Measurements from ENCODE around the gene GRIK1.

Gene GRIK1

DNA sequence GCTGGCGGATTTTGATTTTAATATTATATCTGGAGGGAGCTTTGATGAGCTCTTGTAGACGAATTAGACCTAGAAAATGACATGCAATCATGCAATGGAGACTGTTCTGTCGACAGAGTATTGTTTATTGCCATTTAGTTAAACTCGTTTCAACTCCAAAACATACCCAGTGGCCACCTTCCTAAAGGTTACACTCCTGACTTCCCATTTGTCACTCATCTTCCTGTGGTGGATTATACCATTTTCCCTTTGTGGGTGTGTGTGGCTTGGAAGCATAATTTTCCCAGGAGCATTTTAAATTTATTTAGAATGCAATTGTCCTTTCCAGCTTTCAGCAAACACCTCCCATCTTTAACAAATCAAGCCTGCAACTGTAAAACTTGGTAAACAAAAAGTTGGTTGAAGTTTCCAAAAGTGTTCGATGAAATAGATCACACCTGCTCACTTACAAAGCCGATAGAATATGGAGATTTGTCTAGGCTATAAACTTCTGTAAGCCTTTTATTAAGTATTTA is 266.6 kb downstream of the GRIK1 start:
- DNase-seq (ENCODE audit: low read depth in 2 of 2), result no peak

DNA sequence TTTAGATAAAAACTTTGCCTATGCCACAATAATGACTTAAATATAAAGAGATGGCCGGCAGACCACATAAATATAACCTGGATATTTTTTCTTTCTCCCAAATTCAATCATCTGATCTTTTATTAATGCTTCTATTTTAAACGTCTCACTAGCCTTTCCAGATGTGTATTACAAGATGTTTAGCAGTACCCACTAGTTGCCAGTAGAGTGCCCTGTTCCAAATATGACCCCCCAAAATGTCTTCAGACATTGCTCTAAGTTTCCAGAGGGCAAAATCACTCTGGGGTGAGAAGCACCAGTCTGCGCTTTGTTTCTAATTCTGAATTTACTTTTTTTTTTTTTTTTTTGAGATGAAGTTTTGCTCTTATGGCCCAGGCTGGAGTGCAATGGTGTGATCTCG is 268.1 kb downstream of the GRIK1 start:
- no peak for DNase-seq (ENCODE audit: low read depth in 2 of 2)

DNA sequence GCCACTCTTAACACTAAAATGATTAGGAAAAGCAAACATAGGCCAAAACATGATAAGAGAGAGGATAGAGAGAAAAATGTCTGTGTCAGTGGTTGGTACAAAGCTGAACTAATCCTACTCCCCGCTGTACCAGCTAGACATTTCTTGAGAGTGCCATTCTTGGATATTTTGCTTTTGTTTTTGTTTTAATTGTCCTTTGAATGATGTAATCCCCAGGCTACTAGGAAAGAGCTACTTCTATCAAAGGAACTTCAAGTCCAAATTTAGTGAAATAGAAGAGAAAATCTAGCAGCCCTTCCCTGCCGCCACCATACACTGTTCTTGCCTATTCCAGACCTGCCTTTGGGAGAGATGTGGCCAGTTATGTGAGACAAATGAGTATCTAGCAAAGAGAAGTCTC is 269.6 kb downstream of the GRIK1 start:
- no peak for DNase-seq (ENCODE audit: low read depth in 2 of 2)

DNA sequence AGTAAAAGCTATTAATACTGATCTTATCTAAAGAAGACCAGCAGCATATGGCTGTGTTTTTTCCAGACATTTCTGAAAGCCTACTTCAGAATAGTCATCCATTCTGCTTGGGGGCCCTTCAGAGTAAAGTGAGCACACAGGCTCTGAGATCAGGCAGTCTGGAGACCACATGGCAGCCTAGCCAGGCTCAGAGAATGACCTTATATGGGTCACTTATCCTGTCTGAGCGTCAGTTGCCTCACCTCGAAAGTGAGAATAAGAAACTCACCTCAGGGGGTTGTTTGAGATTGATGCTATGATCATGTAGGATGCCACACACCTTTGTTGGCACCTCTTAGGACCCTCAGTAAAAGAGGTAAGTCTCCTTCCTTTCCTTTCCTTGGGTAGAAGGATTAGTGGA is 270.4 kb downstream of the GRIK1 start:
- no peak for DNase-seq (ENCODE audit: low read depth in 2 of 2)

DNA sequence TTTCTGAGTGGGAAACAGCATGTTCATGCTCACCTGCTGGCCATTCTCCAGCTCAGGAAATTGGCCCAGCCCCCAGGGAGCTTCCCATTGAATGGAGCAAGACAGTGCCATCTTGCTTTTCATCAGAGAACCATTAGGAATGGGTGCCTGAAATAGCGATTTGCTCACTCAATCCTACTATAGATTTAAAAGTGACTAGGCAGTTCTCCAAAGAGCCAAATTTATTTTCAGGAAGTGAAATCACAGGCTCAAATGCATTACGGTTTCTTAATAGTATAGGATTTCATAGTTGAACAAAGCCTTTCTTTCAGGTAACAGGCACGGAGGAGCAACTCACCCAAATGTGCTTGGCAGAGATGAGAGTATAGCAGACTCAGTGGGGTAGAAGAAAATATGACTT is 272.1 kb downstream of the GRIK1 start:
- DNase-seq (ENCODE audit: low read depth in 2 of 2), result no peak

DNA sequence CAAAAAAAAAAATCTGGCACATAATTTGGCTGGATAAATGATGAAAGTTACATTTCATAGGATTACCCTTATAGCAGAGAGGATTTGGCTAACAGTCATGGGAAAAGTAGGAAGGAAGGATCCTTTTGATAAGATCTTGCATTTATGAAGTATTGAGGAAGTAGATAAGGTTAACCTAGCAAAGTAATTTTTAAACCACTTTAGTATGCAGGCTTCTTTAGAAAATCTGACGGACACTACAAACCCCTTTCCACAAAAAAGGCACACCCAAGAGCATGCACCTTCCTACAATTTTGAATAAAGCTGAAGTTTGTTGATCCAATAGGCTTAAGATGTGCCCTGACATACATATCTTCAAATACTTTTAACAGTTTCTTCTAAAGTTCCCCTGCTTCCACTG is 275.2 kb downstream of the GRIK1 start:
- no peak for DNase-seq (ENCODE audit: low read depth in 2 of 2)

DNA sequence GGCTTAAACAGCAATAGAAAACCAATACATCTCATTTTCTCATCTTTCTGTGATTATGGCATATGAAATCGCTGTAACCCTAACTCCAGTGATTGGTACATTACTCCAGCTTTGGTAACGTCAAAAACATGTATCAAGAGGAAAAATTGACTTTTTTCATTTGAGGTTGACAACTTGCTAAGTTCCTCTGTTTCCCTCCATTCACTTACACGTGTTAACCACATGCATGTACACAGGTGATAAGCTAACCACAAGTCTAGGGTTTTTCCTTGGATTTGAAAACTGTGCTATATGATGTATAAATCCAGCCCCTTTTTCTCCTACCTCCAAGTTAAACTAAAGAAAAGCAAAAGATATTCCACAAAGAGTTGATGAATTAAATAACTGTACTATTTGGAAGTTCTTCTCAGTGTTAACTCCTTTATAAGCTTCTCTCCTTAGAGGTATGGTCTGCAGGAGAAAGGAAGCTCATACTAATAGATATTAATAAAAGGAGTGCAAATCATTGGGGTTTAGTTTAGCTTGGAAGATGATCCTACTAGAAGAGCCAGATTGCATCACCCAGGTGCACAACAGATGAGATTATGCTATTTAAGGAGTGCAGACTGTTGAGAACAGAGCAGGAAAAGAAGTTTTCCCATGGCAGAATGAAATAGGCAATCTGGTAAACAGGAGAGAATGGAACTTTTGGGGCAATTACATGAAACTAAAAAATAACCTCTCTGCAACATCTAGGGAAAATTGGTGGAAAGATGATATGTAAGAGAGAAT is 277.9 kb downstream of the GRIK1 start:
- DNase-seq (ENCODE audit: low read depth in 2 of 2), result no peak

DNA sequence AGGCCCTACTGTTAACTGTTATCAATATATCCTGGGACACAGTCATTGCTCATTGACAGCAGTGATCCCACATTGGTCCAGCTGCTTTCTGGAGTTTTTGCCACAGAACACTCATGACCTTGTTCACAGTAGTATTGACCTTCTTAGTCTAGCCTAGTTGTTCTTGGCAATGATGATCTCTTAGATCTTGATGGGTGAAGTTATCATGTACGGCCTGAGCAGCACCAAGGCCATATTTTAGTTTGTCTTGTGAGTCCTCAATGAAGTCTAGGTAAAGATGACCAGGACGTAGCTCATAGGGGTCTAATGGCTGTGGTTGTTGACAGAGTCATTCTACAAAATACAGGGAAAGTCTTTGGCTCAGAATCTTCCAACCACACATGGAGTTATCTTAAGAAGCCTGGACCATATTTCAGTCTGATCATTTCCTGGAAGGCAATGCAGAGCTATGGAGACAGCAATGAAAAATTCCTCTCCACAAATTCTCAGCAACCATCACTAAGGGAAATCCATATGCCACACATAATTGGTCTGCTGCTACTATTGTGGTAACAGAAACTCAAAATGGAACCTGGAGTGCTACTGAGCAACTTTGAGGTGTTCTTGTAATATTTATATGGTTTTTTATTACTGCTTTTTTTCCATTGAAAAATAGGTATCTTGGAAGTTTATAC is 279.6 kb downstream of the GRIK1 start:
- no peak for DNase-seq (ENCODE audit: low read depth in 2 of 2)

DNA sequence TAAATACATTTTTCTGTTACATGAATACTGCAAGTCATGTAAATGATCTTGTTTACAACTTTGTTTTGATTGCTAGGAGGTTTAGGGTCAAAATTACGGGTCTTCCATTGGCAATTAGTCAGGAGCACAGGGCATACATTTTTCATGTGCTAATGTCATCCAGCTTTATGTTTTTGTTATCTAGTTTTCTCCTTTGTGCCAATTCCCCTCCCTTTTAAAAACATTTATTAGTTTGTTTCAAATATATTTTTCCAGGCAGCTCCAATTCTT is 280.9 kb downstream of the GRIK1 start:
- DNase-seq (ENCODE audit: low read depth in 2 of 2), result no peak

DNA sequence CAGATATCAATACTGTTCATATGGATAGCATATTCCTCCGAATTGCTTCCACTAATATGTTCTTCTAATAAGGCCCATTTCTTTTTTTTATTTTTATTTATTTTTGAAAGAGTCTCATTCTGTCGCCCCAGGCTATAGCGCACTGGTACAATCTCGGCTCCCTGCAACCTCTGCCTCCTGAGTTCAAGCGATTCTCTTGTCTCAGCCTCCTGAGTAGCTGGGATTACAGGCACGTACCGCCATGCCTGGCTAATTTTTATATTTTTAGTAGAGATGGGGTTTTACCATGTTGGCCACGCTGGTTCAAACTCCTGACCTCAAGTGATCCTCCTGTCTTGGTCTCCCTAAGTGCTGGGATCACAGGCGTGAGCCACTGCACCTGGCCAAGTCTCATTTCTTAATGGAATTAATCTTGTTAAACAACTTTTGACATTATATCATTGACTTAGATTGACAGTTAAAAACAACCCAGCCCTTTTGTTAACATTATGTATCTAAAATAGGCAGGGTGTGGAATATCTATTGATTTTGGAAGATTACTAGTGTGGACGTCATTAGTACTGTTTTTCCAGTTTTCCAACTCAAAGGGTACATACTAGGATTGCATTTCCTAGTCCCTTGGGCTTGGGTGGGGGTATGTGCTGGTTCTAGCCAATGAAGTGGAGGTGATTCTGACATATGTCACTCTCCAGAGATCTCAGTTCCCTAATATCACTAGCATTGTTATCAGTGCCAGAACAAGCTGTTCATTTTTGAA is 281.4 kb downstream of the GRIK1 start:
- no peak for DNase-seq (ENCODE audit: low read depth in 2 of 2)

DNA sequence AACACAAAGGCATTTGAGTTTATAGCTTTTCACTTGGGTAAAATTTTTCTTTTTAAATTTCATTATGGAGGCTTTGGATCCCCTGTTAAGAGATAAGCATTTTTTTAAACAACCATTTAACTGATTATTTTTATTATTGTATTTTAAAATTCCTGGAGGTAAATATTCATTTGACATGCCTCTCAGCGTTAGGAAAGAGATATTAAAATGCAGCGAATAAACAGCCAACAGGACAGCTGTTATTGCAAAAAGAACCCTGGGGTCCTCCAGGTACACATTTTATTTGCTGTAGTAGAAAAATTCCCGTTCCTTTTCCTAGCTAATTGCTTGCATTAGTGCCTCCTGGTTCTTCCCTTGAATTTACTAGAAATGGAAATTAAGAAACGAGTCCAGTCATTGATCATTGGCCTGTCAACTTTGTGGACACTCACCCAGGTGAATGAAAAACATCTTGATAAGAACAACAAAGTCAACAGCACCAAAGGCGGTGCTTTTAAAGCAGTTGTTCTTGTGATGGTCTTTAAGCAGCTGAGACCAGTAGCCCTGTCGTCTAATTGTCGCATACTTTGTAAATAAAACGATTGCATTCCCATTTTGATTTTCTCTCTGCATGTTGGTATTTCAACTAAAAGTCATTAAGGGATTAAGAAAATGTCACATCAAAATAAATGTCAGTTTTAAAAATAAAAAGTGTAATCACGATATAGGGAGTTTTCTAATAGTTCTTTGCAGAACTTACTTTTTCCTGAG is 282.4 kb downstream of the GRIK1 start:
- no peak for DNase-seq (ENCODE audit: low read depth in 2 of 2)

DNA sequence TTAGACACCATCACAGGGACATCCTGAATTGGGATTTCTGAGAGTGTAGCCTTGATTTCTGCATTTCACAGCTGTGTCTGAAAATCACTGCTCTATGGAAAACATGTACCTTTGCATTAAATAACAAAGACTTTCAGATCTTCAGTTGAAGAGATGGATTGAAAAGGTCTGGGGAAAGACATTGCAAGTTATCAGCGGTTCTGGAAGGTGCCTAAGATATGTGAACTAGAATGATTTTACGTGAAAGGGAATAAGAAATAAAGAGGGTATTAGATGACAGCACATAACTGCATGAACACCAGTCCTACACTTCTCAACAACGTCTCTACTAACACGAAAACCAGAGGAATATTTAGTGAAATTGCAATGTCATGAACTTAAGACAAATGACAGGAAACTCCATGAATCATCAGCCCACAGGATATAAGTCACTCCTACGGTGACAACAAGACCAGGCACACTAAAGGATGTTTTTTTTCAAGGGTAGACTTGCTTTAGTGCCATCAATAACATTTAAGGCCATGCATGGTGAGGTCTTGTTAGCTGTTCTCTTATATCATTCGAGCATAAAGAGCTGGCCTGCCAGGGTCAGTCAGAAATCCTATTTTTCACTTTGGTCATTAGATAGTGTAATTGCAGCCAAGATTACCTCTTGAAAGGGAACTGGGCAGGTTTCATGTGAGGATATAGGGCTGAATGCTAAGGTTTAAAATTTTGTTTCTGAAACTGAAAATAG is 283.1 kb downstream of the GRIK1 start:
- DNase-seq (ENCODE audit: low read depth in 2 of 2), result no peak

DNA sequence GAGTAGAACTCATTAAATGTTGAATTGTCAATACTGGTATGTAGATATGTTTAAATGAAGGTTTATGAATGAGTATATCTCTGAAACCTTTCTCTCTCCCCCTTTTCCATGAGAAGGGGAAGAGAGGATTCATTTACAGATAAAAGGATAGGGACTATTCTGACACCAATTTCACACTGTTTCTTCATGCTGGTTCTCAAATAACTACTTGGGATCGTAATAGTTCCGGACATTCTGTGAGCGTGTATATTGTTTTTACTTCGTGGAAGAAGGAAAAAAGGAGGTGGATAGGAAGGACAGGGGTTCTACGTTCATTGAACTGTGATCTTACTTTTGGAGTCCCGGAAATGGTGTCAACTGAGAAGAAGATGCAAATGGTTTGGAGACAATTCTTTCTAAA is 284.2 kb downstream of the GRIK1 start:
- DNase-seq (ENCODE audit: low read depth in 2 of 2), result no peak

DNA sequence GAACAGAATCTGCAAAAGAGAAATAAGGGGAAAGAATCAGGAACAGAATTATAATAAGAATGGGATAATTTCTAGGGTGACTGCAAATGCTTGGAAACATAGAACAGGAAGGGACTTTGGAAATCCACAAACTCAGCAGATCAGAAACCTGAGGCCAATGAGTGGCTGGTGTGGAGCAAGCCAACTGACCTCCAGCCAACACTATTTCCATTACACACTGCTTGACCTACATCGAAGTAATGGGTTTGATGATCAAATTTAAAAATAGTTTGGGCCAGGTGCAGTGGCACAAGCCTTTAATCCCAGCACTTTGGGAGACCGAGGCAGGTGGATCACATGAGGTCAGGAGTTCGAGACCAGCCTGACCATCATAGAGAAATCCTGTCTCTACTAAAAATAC is 284.9 kb downstream of the GRIK1 start:
- DNase-seq (ENCODE audit: low read depth in 2 of 2), result no peak

DNA sequence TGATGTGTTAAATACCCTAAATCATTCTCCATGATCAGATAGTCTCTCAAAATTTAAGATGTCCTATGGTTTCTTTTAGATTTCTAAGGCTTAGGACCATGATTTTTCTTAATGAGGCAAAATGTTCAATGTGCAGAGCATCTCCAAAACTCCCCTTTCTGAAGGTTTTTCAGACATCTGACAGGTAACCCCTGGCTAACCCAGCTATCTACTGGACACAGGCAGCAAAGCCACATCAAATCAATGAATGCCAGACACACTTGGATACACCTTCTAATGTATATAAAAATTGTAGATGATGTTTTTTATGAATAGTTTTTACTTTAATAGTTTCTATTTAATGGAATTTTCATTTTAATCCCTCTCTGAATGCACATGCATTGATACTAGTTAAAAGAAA is 285.6 kb downstream of the GRIK1 start:
- DNase-seq (ENCODE audit: low read depth in 2 of 2), result no peak

DNA sequence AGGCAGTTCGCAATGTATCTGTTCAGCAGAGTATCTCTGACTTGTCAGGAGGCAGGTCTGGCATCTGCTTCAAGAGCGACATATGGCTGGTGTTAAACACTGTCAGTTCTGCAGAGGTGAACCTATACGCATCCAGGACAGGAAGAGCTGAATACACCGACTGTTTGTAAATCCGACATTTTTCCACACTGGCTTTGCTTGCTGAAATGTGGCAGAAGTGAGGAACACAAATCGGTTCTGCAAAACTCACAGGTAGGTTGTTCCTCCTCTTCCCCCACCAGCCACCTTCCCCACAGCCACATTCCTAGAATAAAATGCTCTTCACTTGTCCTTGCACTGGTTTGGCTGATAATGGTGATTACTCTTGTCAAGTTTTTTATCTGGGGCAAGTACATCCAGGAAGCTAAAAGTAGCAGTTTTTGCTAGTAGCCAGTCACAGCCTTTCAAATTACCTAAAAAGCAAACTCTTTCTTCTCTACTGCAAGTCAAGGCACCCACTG is 289.2 kb downstream of the GRIK1 start:
- no peak for DNase-seq (ENCODE audit: low read depth in 2 of 2)

DNA sequence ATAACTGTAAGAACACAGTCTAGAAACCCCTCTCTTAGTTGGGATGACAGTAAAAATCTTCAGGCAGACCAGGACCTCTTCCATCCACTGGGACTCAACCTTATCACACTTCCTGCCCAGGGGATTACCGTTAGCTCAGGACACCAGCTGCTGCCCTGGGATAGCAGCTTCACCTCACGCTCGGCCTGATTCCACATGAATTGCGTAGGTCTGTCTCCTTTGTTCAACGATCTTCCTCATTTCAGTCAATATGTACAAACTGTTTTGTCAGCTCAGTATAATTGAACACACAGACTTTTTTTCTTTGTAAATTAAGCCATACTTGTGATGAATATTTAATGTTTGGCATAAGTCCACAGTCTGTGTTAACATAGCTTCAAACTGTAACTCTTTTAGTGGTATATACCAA is 290.4 kb downstream of the GRIK1 start:
- no peak for DNase-seq (ENCODE audit: low read depth in 2 of 2)

DNA sequence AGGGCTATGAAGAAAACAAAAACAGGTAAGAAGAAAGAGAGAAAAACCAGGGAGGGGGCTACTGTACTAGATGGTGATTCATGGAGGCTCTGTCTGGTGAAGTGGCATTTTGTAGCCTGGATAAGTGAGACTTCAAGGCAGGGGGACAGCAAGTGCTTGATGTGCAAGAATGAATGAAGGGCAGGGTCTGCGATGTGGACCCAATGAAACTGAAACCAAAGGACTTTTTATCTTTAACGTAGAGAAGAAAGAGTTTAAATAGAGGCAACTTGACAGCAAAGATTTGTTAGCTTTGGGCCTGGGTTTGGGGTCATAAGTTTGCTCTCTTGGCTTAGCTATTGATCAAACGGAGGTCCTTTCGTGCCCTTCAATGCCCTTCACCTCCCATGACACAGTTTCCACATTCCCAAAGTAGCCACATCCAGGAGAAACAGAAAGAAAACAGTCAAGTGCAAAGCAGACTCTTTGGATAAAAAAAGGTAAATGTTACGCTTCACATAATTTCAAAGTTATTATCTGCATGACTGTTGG is 291.0 kb downstream of the GRIK1 start:
- DNase-seq (ENCODE audit: low read depth in 2 of 2), result no peak

DNA sequence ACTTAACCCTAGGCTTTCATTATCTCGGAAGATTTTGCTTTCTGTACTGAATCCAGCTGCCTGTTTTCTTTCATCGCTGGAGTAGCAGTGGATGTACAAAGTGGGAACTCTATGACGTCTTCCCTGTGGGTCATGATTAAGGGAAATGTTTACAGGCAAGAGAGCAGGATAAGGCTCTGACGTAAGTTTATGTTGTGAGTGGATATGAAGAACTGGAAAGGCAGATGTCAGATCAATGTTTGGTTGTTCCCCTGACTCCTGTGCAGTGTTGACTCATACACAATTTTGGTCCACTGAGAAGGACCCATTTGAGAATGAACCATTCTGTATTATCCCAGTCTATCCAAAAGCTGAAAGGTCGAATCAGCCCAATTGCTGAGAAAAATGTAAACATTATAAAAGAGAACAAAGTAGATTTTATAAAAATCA is 292.4 kb downstream of the GRIK1 start:
- no peak for DNase-seq (ENCODE audit: low read depth in 2 of 2)

DNA sequence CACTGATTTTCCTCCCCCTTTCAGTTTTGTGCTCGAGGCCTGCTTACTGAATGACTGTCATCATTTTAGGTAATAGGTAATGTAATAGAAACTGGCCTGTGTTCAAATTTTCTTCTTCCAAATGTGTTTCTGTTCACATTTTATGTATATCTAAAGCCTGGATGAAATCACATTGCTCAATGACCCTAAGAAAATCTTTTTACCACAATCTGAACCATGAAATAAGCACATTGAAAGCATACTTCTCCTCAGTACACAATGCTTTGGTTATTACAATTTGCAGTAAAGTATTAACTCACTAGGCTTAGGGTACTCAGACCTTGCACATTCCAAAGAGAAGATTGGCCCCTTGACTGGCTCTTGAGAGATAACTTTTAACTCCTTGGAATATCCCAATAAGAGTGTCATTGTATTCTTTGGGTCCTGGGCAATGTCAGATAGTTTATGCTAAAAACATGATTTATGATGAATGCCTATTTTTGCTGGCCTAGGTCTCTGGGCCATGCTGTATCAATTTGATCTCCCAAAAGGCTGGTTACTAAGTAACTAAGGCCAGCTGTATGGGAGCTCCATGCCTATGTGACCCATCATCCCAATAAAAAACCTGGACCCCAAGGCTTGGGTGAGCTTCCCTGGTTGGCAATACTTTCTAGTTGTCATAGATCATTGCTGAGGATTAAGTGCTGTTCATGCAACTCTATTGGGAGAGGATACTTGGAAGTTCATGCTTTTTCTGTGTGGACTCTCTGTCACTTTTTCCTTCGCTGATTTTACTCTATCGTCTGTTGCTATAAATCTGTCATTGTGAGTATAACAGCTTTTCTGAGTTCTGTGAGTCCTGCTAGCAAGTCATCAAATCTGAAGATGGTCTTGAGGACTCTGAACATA is 293.9 kb downstream of the GRIK1 start:
- no peak for DNase-seq (ENCODE audit: low read depth in 2 of 2)
